BJ (cell line): ENCODE measurements around the gene MAB21L4. TPM values are rescaled to one million over a fixed set of nuclear protein-coding genes. Genes with fewer than 3 reads are reported as not detected.

ENCODE experiments used
- CTCF ChIA-PET: fragments of 350-600 bp; formaldehyde crosslinking; extraction: SDS; loops from one replicate; lab custom pipeline; 2021; ENCODE audit warnings: antibody characterized with exemption, inconsistent platforms; lab: Yijun Ruan, JAX
- POLR2A ChIA-PET: fragments of 300-600 bp; sonication (Branson Sonifier 250); formaldehyde crosslinking; extraction: SDS; loops from one replicate; lab custom pipeline; 2021; ENCODE audit warnings: antibody characterized with exemption; lab: Charles Lee
- DNase-seq: peaks from one replicate; pipeline ENCODE4 v3.0.0-alpha.2; 2011; ENCODE audit warnings: low read depth
- H3K27me3 ChIP-seq: 2 replicates; pipeline ENCODE4 v1.6.0; 2011; ENCODE audit warnings: low read length; ENCODE audit not compliant: control insufficient read depth, insufficient read depth
- H3K36me3 ChIP-seq: 2 replicates; pipeline ENCODE4 v1.5.1; 2011; ENCODE audit warnings: low read length; ENCODE audit not compliant: control insufficient read depth, insufficient read depth
- H3K4me3 ChIP-seq: 2 replicates; pipeline ENCODE4 v1.5.1; 2011; ENCODE audit warnings: low read depth, mild to moderate bottlenecking, control low read depth, low read length
- CTCF ChIP-seq: IDR thresholded peaks from 2 replicates; pipeline ENCODE4 v1.5.1; 2011; ENCODE audit warnings: low read depth, mild to moderate bottlenecking, control low read depth, inconsistent platforms, low read length, moderate library complexity; ENCODE audit not compliant: insufficient read depth
- polyA plus RNA-seq: library from polyadenylated mRNA; depleted of rRNA; stranded (reverse); fragments of >200 nt; gene quantifications from 2 replicates; pipeline ENCODE4 v1.2.3, GENCODE V29; 2011

MAB21L4 gene
- polyA plus RNA-seq, 1 experiment = not detected

DNA sequence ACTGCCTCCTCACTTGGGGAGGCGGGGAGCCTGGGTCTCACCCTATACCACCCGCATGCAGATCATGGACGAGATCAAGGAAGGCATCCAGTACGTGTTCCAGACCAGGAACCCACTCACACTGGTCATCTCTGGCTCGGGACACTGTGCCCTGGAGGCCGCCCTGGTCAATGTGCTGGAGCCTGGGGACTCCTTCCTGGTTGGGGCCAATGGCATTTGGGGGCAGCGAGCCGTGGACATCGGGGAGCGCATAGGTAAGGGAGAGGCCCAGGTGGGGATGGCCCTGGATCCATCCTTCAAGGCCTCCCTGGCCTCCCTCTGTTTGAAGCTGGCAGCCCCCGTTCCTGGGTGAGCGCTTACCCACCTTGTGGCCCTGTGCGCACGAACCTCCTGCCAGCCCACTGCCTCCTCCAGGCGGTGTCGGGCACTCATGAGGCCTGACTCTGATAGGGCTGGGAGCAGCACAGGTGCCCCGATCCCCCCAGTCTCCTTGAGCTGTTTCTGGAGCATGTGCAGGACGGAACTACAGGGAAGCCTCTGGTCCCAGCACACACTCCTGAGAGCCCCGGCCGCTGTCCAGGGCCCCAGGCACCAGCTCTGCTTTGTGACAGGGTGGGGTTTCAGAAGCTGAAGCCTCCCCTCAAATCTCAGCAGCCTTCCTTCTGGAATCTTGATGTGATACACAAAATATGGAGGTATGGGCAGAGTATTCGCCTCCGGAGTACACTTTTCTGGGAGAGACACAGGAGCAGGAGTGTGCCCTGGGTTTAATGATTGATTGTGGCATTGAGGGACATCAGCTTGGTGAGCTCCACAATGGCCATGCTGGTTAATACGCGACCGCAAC is 26.6 kb downstream of the MAB21L4 start:
- no peak for DNase-seq
- ChIA-PET POLR2A (no interaction called here), CTCF (interaction anchor here (1.0 kb wide), 1 partner anchor 18 kb away, joined by 3 read pairs; no protein-coding TSS in a partner anchor)
- no peaks in the 10 kb centered on the region for H3K36me3 ChIP-seq
- peaks cover 2% of the 10 kb centered on the region; the same call in 1 of the 2 replicates for H3K27me3 ChIP-seq
- no peak overlapping the region for H3K4me3 ChIP-seq
- TF ChIP-seq CTCF = no peak

DNA sequence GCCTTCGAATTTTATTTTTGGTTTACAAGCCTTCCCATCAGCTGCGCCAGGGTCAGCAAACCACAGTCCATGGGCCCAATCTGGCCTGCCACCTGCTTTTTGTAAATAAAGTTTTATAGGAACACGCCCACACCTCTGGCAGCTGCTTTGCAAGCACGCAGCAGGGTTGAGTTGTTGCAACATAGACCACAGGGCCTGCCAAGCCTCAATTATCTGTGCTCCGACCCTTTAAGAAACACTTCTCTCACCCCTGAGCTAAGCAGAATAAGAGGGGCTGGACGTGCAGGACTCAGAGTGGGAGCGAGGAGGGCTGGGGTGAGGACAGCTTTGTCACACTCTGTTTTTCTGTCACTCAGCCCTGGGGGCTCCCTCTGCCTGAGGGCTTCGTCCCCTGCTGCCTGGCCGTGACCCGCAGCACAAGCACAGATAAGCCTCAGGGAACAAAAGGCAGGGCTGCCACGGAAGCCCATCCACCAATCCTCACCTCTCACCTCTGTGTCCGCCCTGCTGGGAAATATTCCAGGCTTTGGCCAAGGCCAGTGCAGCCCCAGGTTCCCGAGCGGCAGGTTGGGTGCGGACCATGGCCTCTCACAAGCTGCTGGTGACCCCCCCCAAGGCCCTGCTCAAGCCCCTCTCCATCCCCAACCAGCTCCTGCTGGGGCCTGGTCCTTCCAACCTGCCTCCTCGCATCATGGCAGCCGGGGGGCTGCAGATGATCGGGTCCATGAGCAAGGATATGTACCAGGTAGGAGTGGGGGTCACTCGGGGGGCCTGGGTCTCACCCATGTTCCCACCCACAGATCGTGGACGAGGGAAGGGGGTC is 27.5 kb downstream of the MAB21L4 start, which contains the start of gene AGXT:
Gene AGXT, plus strand, starts transcription at position 539 of the 823 bp plus-strand sequence. Its CDS starts 42 bp downstream, at position 581.
- CTCF ChIA-PET = interaction anchor here (4.1 kb wide), 1 partner anchor 17 kb away, joined by 17 read pairs; no protein-coding TSS in a partner anchor
- Histone ChIP-seq H3K27me3 (peaks cover 4% of the 10 kb centered on the region), H3K36me3 (no peaks in the 10 kb centered on the region), H3K4me3 (no peak within 1 kb of the TSS)
- no peak for TF ChIP-seq CTCF
- POLR2A ChIA-PET = no interaction called here
- DNase-seq = peak; percentile 14

DNA sequence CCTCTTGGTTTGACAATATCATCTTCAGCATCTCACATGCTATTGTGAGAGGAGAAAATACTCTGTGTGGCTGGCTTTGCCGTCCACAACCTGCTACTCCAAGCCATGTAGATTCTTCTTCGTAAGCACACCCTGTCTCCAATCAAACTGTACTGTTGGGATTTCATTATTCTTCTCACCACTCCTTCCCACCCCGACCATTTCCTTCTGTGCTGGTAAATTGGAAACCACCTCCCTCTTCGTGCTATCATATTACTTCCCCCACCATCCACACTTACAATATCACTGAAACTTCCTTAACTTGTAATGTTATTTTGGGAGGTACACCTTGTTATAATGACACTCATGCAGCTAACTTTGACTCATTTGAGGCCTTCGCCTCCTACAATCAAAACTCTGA is 30.6 kb downstream of the MAB21L4 start:
- POLR2A ChIA-PET = no interaction called here
- no peak for TF ChIP-seq CTCF
- CTCF ChIA-PET = interaction anchor here (4.1 kb wide), 1 partner anchor 14 kb away, joined by 17 read pairs; no protein-coding TSS in a partner anchor
- DNase-seq = no peak
- Histone ChIP-seq H3K4me3 (no peak overlapping the region), H3K36me3 (no peaks in the 10 kb centered on the region), H3K27me3 (peaks cover 6% of the 10 kb centered on the region)

- no peak for DNase-seq
- no peak for TF ChIP-seq CTCF
- H3K27me3 ChIP-seq = peaks cover 6% of the 10 kb centered on the region
- H3K36me3 ChIP-seq = no peaks in the 10 kb centered on the region
- H3K4me3 ChIP-seq = no peak overlapping the region
- ChIA-PET CTCF (interaction anchor here (0.6 to 1.3 kb wide), 3 partner anchors 13 to 196 kb away, joined by 3 to 4 read pairs (median 4); no protein-coding TSS in a partner anchor), POLR2A (no interaction called here)
These were observed 31.5 kb downstream of the MAB21L4 start for GRCh38 chr2:240864475-240864874.
